Left lung (tissue), 10 donors: Measurements from ENCODE around the gene OR10G2. TPM values are rescaled to one million over a fixed set of nuclear protein-coding genes. Genes with fewer than 3 reads are reported as not detected.

Source experiments
- ATAC-seq: fragments of 200-7000 bp; cut with Tn5 transposase; one replicate; pipeline ENCODE4 v1.9.1; 2020; ENCODE audit warnings: moderate library complexity
- DNase-seq, 4 donors: peaks; one replicate each; pipeline ENCODE4 v3.0.0-alpha.2; 2013 to 2020
- H3K27ac ChIP-seq, 2 donors: fragments of 200-600 bp; sonication (generic) in 1 of 2; one replicate each; pipeline versions ENCODE4 v1.5.0 to v1.8.0; 2020 to 2021
- H3K27me3 ChIP-seq, 2 donors: fragments of 200-600 bp; sonication (generic) in 1 of 2; one replicate each; pipeline versions ENCODE4 v1.5.0 to v1.8.0; 2020 to 2021
- H3K36me3 ChIP-seq, 2 donors: fragments of 200-600 bp; sonication (generic) in 1 of 2; one replicate each; pipeline versions ENCODE4 v1.5.0 to v1.8.0; 2020 to 2021
- H3K4me1 ChIP-seq, 2 donors: fragments of 200-600 bp; one replicate each; pipeline ENCODE4 v1.8.0; 2021
- H3K4me3 ChIP-seq, 2 donors: fragments of 200-600 bp; sonication (generic) in 1 of 2; one replicate each; pipeline versions ENCODE4 v1.5.0 to v1.8.0; 2020 to 2021; ENCODE audit warnings: mild to moderate bottlenecking in 1 of 2
- H3K9me3 ChIP-seq, 2 donors: fragments of 200-600 bp; sonication (generic) in 1 of 2; one replicate each; pipeline versions ENCODE4 v1.5.0 to v1.8.0; 2020 to 2021
- intact Hi-C, 2 donors: fragments of 100-400 bp; cut with DNase I; formaldehyde crosslinking; loops; one replicate each; pipeline versions ENCODE4 v1.11.2 to v1.14.2; 2022
- polyA plus RNA-seq, 6 donors: library from polyadenylated mRNA; unstranded; fragments of 120-200 nt; gene quantifications; one replicate each; pipeline ENCODE4 v1.2.1, GENCODE V29; 2013; ENCODE audit not compliant: insufficient read length in 6 of 6
- total RNA-seq, 2 donors: library from RNA; stranded (reverse); fragmentation: NEBNext Ultra II Directional; extraction: Animal tissue kit (Norgen Biotek cat#: 25700); gene quantifications; one replicate each; pipeline ENCODE4 v1.2.1, GENCODE V29; 2021
- TF ChIP-seq, protein P1 (sequence below), 2 donors: fragments of 200-600 bp; sonication (generic) in 1 of 2; IDR thresholded peaks; one replicate each; pipeline versions ENCODE4 v1.5.0 to v1.8.0; 2021; ENCODE audit warnings: antibody characterized with exemption in 2 of 2
- donor health status: DM: no; HTN: yes; CAD: no.
- donor health status: DM: no; HTN: no; CAD: no.

OR10G2 gene
- total and polyA plus RNA-seq, 8 donors = not detected

GRCh38 chr14:21589317-21589716 lies 45.4 kb downstream of the OR10G2 start:
- Histone ChIP-seq H3K4me3 (no peak overlapping the region), H3K4me1 (no peaks in the 10 kb centered on the region), H3K9me3 (peaks cover 0 to 28% of the 10 kb centered on the region in 2 donors), H3K27ac (no peak overlapping the region), H3K36me3 (no peaks in the 10 kb centered on the region), H3K27me3 (no peaks in the 10 kb centered on the region)
- ATAC-seq (no peak), DNase-seq (no peak)
- TF ChIP-seq, protein P1, sequence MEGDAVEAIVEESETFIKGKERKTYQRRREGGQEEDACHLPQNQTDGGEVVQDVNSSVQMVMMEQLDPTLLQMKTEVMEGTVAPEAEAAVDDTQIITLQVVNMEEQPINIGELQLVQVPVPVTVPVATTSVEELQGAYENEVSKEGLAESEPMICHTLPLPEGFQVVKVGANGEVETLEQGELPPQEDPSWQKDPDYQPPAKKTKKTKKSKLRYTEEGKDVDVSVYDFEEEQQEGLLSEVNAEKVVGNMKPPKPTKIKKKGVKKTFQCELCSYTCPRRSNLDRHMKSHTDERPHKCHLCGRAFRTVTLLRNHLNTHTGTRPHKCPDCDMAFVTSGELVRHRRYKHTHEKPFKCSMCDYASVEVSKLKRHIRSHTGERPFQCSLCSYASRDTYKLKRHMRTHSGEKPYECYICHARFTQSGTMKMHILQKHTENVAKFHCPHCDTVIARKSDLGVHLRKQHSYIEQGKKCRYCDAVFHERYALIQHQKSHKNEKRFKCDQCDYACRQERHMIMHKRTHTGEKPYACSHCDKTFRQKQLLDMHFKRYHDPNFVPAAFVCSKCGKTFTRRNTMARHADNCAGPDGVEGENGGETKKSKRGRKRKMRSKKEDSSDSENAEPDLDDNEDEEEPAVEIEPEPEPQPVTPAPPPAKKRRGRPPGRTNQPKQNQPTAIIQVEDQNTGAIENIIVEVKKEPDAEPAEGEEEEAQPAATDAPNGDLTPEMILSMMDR (IDR thresholded peaks at IDR 0.05) = no peak
- intact Hi-C loops = no loop called here

Other genes with a start within 250 kb of the OR10G2 start
- gene CHD8, start 178.8 kb downstream of the OR10G2 start, total RNA-seq = 10 to 100 TPM; 69.2 to 73.5 TPM
- 10 to 100 TPM; 75.0 to 83.0 (median 78.6) TPM for gene CHD8, start 178.8 kb downstream of the OR10G2 start, polyA plus RNA-seq
- 10 to 100 TPM; 26.8 to 30.2 TPM for gene RAB2B, start 158.0 kb downstream of the OR10G2 start, total RNA-seq
- 10 to 100 TPM; 45.5 to 58.1 (median 50.2) TPM for gene RAB2B, start 158.0 kb downstream of the OR10G2 start, polyA plus RNA-seq
- 10 to 100 TPM; 62.9 to 67.9 TPM for gene TOX4, start 157.7 kb downstream of the OR10G2 start, total RNA-seq
- gene TOX4, start 157.7 kb downstream of the OR10G2 start, polyA plus RNA-seq = 10 to 100 TPM; 56.3 to 69.1 (median 58.3) TPM
- gene METTL3, start 123.6 kb downstream of the OR10G2 start, total RNA-seq = 10 to 100 TPM; 36.8 to 50.4 TPM
- gene METTL3, start 123.6 kb downstream of the OR10G2 start, polyA plus RNA-seq = 100 to 1,000 TPM in 1 of 6 donors, 10 to 100 TPM in 5; 85.9 to 109 (median 97.0) TPM
- 10 to 100 TPM in 1 of 2 donors, 1 to 10 TPM in 1; 7.6 to 12.4 TPM for gene SALL2, start 108.6 kb downstream of the OR10G2 start, total RNA-seq
- gene SALL2, start 108.6 kb downstream of the OR10G2 start, polyA plus RNA-seq = 10 to 100 TPM; 32.3 to 44.9 (median 39.5) TPM
- gene OR10G3, start 54.9 kb downstream of the OR10G2 start, total RNA-seq = not detected
- gene OR10G3, start 54.9 kb downstream of the OR10G2 start, polyA plus RNA-seq = under 1 TPM in 3 of 6 donors, not detected in 3; 0.06 to 0.08 (median 0.07) TPM
- not detected for gene OR4E2, start 18.9 kb upstream of the OR10G2 start, total RNA-seq
- gene OR4E2, start 18.9 kb upstream of the OR10G2 start, polyA plus RNA-seq = under 1 TPM in 2 of 6 donors, not detected in 4; 0.07 to 0.08 TPM
- gene OR4E1, start 38.9 kb upstream of the OR10G2 start, total RNA-seq = not detected
- gene OR4E1, start 38.9 kb upstream of the OR10G2 start, polyA plus RNA-seq = under 1 TPM in 5 of 6 donors, not detected in 1; 0.05 to 0.08 (median 0.06) TPM